NCI-H510A (cell line): ENCODE results near the gene ARSI.

ENCODE experiments used
- DNase-seq: peaks from one replicate; lab custom pipeline; 2025; lab: John Stamatoyannopoulos, UW

Gene ARSI

GRCh38 chr5:150302301-150303069, at the start of gene ARSI:
Gene ARSI (minus strand): TSS chr5:150302905. CDS start chr5:150302373, 532 bp downstream.
- DNase-seq, result no peak

- DNase-seq, result peak; percentile 15
Observed at GRCh38 chr5:150350524-150351344, 48.0 kb upstream of the ARSI start.

- no peak for DNase-seq
Observed at GRCh38 chr5:150349681-150350275, 47.1 kb upstream of the ARSI start.

- DNase-seq, result no peak
Observed at GRCh38 chr5:150347451-150347850, 44.7 kb upstream of the ARSI start.

- DNase-seq, result no peak
Observed at GRCh38 chr5:150347003-150347402, 44.3 kb upstream of the ARSI start.

- no peak for DNase-seq
Observed at GRCh38 chr5:150346592-150346991, 43.9 kb upstream of the ARSI start.

- DNase-seq, result no peak
Observed at GRCh38 chr5:150345716-150346115, 43.0 kb upstream of the ARSI start.

GRCh38 chr5:150343994-150344631, 41.4 kb upstream of the ARSI start:
- DNase-seq, result no peak

- DNase-seq, result no peak
Observed at GRCh38 chr5:150342583-150342982, 39.9 kb upstream of the ARSI start.

GRCh38 chr5:150341989-150342388, 39.3 kb upstream of the ARSI start:
- no peak for DNase-seq

GRCh38 chr5:150341331-150341730, 38.6 kb upstream of the ARSI start:
- no peak for DNase-seq

- no peak for DNase-seq
Observed at GRCh38 chr5:150340614-150341255, 38.0 kb upstream of the ARSI start.

- no peak for DNase-seq
Observed at GRCh38 chr5:150339841-150340240, 37.1 kb upstream of the ARSI start.

GRCh38 chr5:150339165-150339564, 36.5 kb upstream of the ARSI start:
- DNase-seq, result no peak

GRCh38 chr5:150338546-150338945, 35.8 kb upstream of the ARSI start:
- no peak for DNase-seq

- no peak for DNase-seq
Observed at GRCh38 chr5:150335778-150336177, 33.1 kb upstream of the ARSI start.

GRCh38 chr5:150333400-150333799, 30.7 kb upstream of the ARSI start:
- DNase-seq, result no peak

- no peak for DNase-seq
Observed at GRCh38 chr5:150329881-150330876, 27.5 kb upstream of the ARSI start.

- DNase-seq, result no peak
Observed at GRCh38 chr5:150329038-150329437, 26.3 kb upstream of the ARSI start.

GRCh38 chr5:150328515-150328914, 25.8 kb upstream of the ARSI start:
- no peak for DNase-seq

GRCh38 chr5:150327139-150327538, 24.4 kb upstream of the ARSI start:
- no peak for DNase-seq
